NCI-H748 (cell line): ENCODE data around the gene AKR1C8.
A peak's percentile ranks its signal among the peaks of the same experiment; 100 is the strongest.
"Not testable (repeated sequence)": the region's sequence is repeated elsewhere in the genome, so short reads cannot be mapped to it uniquely, and the experiment has no call there.

Source experiments
- DNase-seq: peaks from one replicate; lab custom pipeline; 2025; ENCODE audit not compliant: unreplicated experiment; lab: John Stamatoyannopoulos, UW

Gene AKR1C8

GRCh38 chr10:5168897-5169420 is 16.0 kb downstream of the AKR1C8 start:
- DNase-seq: no peak

DNA sequence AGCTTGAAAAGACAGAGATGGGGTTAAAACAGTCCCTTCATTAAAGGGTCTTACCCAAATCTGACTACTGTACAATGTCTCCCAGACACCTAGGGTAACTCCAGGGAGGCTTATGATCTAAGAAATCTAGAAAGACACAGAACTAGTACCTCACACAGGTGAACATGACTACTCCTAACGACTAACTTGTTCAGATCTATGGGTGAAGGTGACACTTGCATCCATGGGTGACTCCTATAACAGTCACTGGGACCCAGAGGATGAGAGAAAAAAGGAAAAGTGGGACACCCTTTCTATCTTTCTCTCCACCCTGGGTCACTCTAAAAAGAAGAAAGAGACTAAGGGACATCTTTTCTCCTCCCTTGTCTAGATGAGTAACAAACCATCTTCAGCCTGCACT is 19.2 kb downstream of the AKR1C8 start:
- DNase-seq: peak; percentile 12

DNA sequence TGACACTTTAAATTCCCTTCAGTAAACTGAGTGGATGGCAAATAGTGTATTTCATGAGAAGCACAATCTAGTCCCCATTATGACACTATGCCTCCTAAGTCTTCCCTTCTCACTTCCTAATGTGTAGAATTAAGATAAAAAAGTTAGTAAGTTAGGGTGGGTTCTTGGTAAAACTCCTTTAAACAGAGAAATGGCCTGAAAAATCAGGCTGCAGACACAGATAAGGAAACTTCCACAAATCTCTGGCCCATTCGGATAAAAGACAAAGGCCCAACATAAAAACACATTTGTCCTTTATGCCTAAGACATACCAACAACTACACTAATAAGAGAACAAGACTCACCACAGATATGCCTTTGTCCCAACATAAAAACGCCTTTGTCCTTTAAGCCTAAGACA is 21.5 kb downstream of the AKR1C8 start:
- DNase-seq: no peak

DNA sequence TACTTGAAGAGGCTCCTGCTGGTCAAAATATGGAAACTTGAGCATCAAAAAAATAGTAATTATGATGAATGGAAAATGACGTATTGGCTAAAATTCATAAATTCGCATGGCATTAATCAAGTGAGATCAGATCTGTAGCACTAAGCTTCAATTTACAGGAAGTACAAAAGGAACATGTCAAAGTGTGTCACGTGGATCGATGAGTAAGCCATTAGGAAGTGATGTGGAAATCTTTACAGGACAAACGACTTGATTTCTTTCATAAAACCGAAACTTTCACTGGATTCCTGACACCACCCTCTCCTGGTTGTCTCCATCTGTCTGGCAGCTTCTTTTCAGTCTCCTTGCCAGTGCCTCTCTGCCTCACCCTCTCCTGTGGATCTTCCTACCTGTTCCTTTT is 25.8 kb downstream of the AKR1C8 start:
- no peak for DNase-seq

- DNase-seq: no peak
Observed at GRCh38 chr10:5157501-5157900, 27.4 kb downstream of the AKR1C8 start.

DNA sequence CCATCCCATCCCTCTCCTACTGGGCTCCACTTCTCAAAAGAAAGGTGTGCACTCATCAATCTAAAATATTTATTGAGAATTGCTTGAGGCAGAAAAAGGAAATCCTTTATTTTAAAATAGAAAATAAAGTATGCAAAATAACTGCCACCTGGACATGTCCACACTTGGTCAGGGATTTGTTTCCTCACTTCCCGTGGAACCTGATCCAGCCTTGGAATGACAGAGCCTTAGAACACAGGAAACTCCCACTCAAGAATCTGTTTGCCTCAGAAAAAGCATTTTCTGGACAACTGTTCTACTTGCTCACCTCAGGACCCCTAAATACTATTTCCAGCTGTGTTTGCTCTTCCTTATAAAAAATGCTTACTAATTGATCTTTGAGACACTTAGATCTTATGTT is 29.0 kb downstream of the AKR1C8 start:
- no peak for DNase-seq

- DNase-seq: no peak
Observed at GRCh38 chr10:5151076-5151475, 33.9 kb downstream of the AKR1C8 start.

- DNase-seq: no peak
Observed at GRCh38 chr10:5148678-5149032, 36.3 kb downstream of the AKR1C8 start.

- DNase-seq: no peak
Observed at GRCh38 chr10:5147981-5148677, 36.8 kb downstream of the AKR1C8 start.

DNA sequence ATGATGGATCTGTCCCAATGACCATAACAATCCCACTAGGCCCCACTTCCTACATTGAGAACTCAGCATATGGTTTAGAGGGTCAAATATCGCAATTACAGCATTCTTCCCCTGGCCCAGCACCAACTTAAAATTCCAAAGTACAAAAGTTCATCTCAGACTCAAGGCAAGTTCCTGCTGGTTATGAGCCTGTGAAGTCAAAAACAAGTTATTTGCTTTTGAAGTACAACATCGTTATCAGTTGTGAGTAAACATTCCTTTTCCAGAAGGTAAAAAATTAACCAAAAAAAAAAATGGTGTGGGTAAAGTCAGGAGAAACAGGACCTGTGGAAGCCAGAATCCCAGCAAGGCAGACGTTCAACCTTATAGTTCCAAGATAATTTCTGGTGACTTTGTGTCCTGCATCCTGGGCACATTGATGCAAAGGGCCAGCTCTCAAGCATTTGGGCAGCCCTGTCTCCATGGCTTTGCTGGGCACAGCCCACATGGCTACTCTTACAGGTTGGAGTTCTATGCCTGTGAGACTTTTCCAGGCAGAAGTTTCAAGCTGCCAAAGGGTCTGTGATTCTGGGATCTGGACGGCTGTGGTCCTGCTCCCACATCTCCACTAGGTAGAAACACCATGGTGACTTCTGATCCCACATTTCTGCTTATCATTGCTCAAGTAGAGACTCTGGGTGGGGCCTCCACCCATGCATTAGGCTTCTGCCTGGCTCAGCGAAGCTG is 37.5 kb downstream of the AKR1C8 start:
- DNase-seq: no peak

- DNase-seq: no peak
Observed at GRCh38 chr10:5146920-5147254, 38.1 kb downstream of the AKR1C8 start.

- no peak for DNase-seq
Observed at GRCh38 chr10:5143137-5143536, 41.8 kb downstream of the AKR1C8 start.

GRCh38 chr10:5142199-5142598 is 42.8 kb downstream of the AKR1C8 start:
- DNase-seq: no peak

- not testable (repeated sequence) for DNase-seq
Observed at GRCh38 chr10:5137699-5138098, 47.3 kb downstream of the AKR1C8 start.

GRCh38 chr10:5136468-5137087 is 48.4 kb downstream of the AKR1C8 start:
- no peak for DNase-seq

DNA sequence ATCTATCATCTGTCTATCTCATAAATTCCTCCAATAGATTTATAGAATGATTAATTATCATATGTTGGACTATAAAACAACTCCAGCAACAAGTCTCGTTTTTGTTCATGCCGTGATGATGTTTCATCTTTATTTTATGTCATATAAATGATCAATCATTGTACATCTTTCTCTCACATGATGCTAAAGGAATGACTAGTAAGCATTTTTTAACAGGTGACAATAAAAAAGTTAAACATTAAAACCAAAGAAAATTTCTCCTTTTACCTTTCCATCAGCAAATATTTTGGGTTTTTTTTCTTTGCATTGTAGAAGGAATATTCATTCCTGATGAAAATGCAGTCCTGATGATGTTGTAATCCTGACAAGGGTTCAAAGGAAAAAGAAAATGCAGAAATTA is 49.4 kb downstream of the AKR1C8 start:
- no peak for DNase-seq

DNA sequence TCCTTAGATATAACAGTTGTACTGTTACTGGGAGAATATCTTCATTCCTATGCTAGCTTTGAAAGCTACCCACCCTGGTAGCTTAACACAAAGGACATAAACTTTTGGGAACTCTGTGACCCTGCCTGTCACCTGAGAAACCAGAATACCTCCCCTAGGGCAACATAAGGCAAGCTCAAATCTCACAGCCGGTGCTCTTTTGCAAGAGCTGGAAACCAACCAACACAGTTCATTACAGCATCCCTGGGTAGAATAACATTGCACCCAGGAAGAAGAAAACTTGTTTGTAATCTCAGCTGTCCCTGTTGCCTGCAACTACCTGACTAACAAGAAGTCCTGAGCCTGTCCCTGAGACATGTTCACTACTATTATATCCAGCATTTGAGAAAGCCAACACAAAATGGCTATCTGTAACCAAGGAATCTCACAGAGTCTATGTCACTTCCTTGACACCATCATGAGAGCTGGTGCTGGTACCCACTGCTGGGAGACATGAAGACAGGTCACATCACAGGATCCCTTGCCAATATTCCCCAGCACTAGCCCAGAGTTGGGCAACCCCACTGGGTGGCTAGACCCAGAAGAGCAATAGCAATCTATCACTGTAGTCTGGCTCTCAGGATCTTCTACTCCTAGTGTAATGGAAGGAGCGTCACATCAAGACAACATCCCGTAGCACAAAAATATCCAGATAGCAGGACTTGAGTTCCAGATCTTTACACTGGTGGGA is 59.5 kb downstream of the AKR1C8 start:
- no peak for DNase-seq

- no peak for DNase-seq
Observed at GRCh38 chr10:5123886-5124285, 61.1 kb downstream of the AKR1C8 start.

- not testable (repeated sequence) for DNase-seq
Observed at GRCh38 chr10:5119997-5120396, 65.0 kb downstream of the AKR1C8 start.

DNA sequence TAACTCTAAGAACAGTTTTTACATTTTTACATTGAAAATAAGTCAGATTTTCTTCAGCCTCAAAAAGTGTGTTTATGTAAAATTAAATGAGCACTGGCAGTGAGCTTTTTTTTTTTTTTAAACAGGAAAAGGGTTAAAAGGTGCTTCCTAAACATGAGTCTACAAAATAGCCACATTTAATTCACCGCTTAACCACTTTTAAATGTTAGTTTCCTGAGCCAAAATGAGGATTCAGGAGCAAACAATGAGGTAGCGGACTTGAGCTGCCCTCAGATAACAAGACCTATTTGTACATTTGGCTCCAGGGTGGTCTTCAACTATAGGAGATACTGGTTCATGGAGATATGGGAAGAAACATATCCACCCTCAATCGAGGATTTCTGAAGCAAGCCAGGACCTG is 67.9 kb downstream of the AKR1C8 start:
- DNase-seq: no peak

GRCh38 chr10:5116621-5117020 is 68.3 kb downstream of the AKR1C8 start:
- DNase-seq: no peak

DNA sequence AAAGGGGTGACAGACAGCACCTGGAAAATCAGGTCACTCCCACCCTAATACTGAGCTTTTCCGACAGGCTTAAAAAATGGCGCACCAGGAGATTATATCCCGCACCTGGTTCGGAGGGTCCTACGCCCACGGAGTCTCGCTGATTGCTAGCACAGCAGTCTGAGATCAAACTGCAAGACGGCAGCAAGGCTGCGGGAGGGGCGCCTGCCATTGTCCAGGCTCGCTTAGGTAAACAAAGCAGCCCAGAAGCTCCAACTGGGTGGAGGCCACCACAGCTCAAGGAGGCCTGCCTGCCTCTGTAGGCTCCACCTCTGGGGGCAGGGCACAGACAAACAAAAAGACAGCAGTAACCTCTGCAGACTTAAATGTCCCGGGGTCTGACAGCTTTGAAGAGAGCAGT is 75.1 kb downstream of the AKR1C8 start:
- DNase-seq: not testable (repeated sequence)
